Endodermal cell (in vitro differentiated cells): ENCODE measurements around the gene DMAC2L. TPM values are rescaled to one million over a fixed set of nuclear protein-coding genes. Genes with fewer than 3 reads are reported as not detected.

ENCODE experiments used
- DNase-seq: peaks from one replicate; pipeline ENCODE4 v3.0.0-alpha.2; 2017
- H3K27ac ChIP-seq: 2 replicates; pipeline ENCODE4 v1.5.1; 2013; ENCODE audit warnings: mild to moderate bottlenecking, low read depth, low read length, moderate library complexity
- H3K27me3 ChIP-seq: 2 replicates; pipeline ENCODE4 v1.6.1; 2013; ENCODE audit warnings: mild to moderate bottlenecking, low read length, moderate library complexity; ENCODE audit not compliant: insufficient read depth, control insufficient read depth, poor library complexity, severe bottlenecking
- H3K36me3 ChIP-seq: 2 replicates; pipeline ENCODE4 v1.7.0; 2013; ENCODE audit warnings: mild to moderate bottlenecking, low read length, moderate library complexity; ENCODE audit not compliant: control insufficient read depth, insufficient read depth
- H3K4me1 ChIP-seq: one replicate; pipeline ENCODE4 v1.7.0; 2013; ENCODE audit warnings: low read length; ENCODE audit not compliant: control insufficient read depth, insufficient read depth
- H3K4me3 ChIP-seq: 2 replicates; pipeline ENCODE4 v1.5.1; 2013; ENCODE audit warnings: mild to moderate bottlenecking, low read length, moderate library complexity
- H3K9ac ChIP-seq: 2 replicates; pipeline ENCODE4 v1.6.1; 2013; ENCODE audit warnings: mild to moderate bottlenecking, low read length, moderate library complexity; ENCODE audit not compliant: poor library complexity, severe bottlenecking; ENCODE audit errors: extremely low read depth
- H3K9me3 ChIP-seq: 2 replicates; pipeline ENCODE4 v1.6.1; 2013; ENCODE audit warnings: mild to moderate bottlenecking, low read length, moderate library complexity; ENCODE audit not compliant: control insufficient read depth
- H3K27ac Mint-ChIP-seq: 2 replicates; pipeline ENCODE4 v1.8.0; 2020; ENCODE audit warnings: mixed read lengths
- H3K27me3 Mint-ChIP-seq: 2 replicates; pipeline ENCODE4 v1.8.0; 2021; ENCODE audit warnings: mild to moderate bottlenecking, mixed read lengths; ENCODE audit not compliant: insufficient read depth
- H3K36me3 Mint-ChIP-seq: 2 replicates; pipeline ENCODE4 v1.8.0; 2020; ENCODE audit warnings: low read depth, mixed read lengths
- H3K4me1 Mint-ChIP-seq: 2 replicates; pipeline ENCODE4 v1.8.0; 2020; ENCODE audit warnings: mixed read lengths
- H3K4me3 Mint-ChIP-seq: 2 replicates; pipeline ENCODE4 v1.8.0; 2020; ENCODE audit warnings: mild to moderate bottlenecking, moderate library complexity, mixed read lengths
- H3K9me3 Mint-ChIP-seq: 2 replicates; pipeline ENCODE4 v1.8.0; 2020; ENCODE audit warnings: mild to moderate bottlenecking, mixed read lengths
- CTCF ChIP-seq: fragments of 200-600 bp; sonication (generic); conservative IDR thresholded peaks from 2 replicates; pipeline ENCODE4 v1.5.0; 2021; ENCODE audit warnings: antibody characterized with exemption, mild to moderate bottlenecking
- WGBS, 2 experiments: methylation state at CpG; one replicate each; pipeline versions ENCODE4 v1.1.5 to v1.1.7; 2013; ENCODE audit warnings: missing lambda C conversion rate in 2 of 2, mixed read lengths in 1 of 2; ENCODE audit not compliant: insufficient coverage in 1 of 2, insufficient read length in 1 of 2; 5-methylcytosine and 5-hydroxymethylcytosine counted together
- total RNA-seq, 2 donors: library from RNA; stranded (reverse); fragmentation: NEBNext Ultra II Directional in 1 of 2; extraction: Animal tissue kit (Norgen Biotek cat#: 25700) in 1 of 2; gene quantifications; 2 replicates in 1 of 2; 3 replicates in 1 of 2; pipeline ENCODE4 v1.2.1, GENCODE V29; 2021

Gene DMAC2L
- total RNA-seq, 2 donors from 2014 or later: 15.3 to 16.6 TPM

DNA sequence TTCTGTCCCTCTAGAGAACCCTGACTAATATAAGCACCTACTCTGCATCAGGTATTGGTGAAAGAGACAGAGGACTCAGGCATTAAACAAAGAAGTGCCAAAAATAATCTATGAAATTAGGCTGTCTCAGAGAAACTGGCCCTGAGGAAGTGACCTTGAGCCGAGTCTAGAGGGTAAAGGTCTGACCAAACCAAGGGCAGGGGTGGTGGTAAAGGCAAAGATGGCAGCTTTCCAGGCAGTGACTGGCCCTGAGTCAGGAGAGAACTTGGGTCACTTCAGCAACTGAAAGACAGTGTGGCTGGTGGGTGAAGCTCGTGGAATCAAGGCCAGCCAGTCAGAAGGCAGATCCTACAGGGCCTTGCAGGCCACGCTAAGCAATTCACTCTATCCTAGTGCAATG is 54.0 kb downstream of the DMAC2L start:
- Histone ChIP-seq H3K4me1 (no peaks in the 10 kb centered on the region), H3K4me3 (no peak overlapping the region), H3K9me3 (no peaks in the 10 kb centered on the region), H3K36me3 (no peaks in the 10 kb centered on the region), H3K27me3 (no peaks in the 10 kb centered on the region), H3K9ac (no peak overlapping the region), H3K27ac (no peak overlapping the region)
- Mint-ChIP-seq H3K4me1 (peaks cover 2% of the 10 kb centered on the region), H3K27ac (no peak overlapping the region), H3K4me3 (no peak overlapping the region), H3K27me3 (peaks cover 3% of the 10 kb centered on the region), H3K36me3 (no peaks in the 10 kb centered on the region), H3K9me3 (peaks cover 8% of the 10 kb centered on the region)
- TF ChIP-seq CTCF: no peak
- WGBS, 2 experiments: 95 to 100% methylated on average over 2 to 3 of the region's 3 CpGs
- no peak for DNase-seq

GRCh38 chr14:50366589-50366988 is 54.5 kb downstream of the DMAC2L start:
- Histone ChIP-seq H3K27me3 (no peaks in the 10 kb centered on the region), H3K27ac (no peak overlapping the region), H3K36me3 (no peaks in the 10 kb centered on the region), H3K4me3 (no peak overlapping the region), H3K9ac (no peak overlapping the region), H3K4me1 (no peaks in the 10 kb centered on the region), H3K9me3 (no peaks in the 10 kb centered on the region)
- Mint-ChIP-seq H3K27ac (no peak overlapping the region), H3K27me3 (no peaks in the 10 kb centered on the region), H3K36me3 (no peaks in the 10 kb centered on the region), H3K4me1 (peaks cover 2% of the 10 kb centered on the region), H3K9me3 (peaks cover 8% of the 10 kb centered on the region), H3K4me3 (no peak overlapping the region)
- DNase-seq: no peak
- no peak for TF ChIP-seq CTCF
- 91 to 98% methylated on average over 4 of the region's 4 CpGs for WGBS, 2 experiments

DNA sequence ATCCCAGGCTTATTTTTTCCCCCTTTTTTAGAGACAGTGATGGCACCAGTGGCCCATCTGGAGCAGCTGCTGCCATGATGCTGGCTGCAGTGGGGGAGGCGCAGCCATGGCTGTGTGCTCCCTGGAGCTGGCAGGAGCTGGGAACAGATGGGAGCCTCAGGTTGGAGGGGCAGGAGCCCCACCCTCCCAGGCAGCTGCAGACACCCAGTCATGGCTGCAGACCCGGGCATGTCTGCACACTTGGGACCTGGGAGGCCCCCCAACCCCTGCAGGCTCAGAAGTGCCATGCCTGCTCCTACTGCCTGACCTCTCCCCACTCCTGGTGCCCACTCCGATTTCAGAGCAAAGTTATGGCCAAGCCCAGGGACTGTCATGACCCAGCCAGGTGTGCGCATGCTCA is 59.4 kb downstream of the DMAC2L start:
- no peak for DNase-seq
- no peaks in the 10 kb centered on the region for H3K36me3 Mint-ChIP-seq
- no peak for TF ChIP-seq CTCF
- no peak overlapping the region for H3K9ac ChIP-seq
- 88 to 100% methylated on average over 2 to 4 of the region's 4 CpGs for WGBS, 2 experiments
- peaks cover 4% of the 10 kb centered on the region for H3K9me3 Mint-ChIP-seq
- no peak overlapping the region for H3K27ac ChIP-seq
- no peaks in the 10 kb centered on the region for H3K4me1 Mint-ChIP-seq
- no peaks in the 10 kb centered on the region for H3K36me3 ChIP-seq
- H3K27me3 Mint-ChIP-seq: peaks cover 2% of the 10 kb centered on the region
- no peak overlapping the region for H3K4me3 Mint-ChIP-seq
- H3K4me3 ChIP-seq: no peak overlapping the region
- H3K27me3 ChIP-seq: no peaks in the 10 kb centered on the region
- H3K4me1 ChIP-seq: no peaks in the 10 kb centered on the region
- H3K27ac Mint-ChIP-seq: no peak overlapping the region
- H3K9me3 ChIP-seq: no peaks in the 10 kb centered on the region
